Thoracic aorta (tissue), 2 donors: Measurements from ENCODE around the gene CLEC2D. TPM values are rescaled to one million over a fixed set of nuclear protein-coding genes. Genes with fewer than 3 reads are reported as not detected.
A peak's percentile ranks its signal among the peaks of the same experiment; 100 is the strongest.

Experiments used
- ATAC-seq: fragments of 150-250 bp; one replicate; pipeline ENCODE4 v1.8.0; 2017; ENCODE audit warnings: low read depth; ENCODE audit not compliant: insufficient number of reproducible peaks, low FRiP score
- DNase-seq: peaks from one replicate; pipeline ENCODE4 v3.0.0-alpha.2; 2020; ENCODE audit warnings: low spot score
- H3K27ac ChIP-seq, 2 donors: fragments of 200-600 bp; sonication (generic); 1 replicate in 1 of 2; 2 replicates in 1 of 2; pipeline ENCODE4 v1.5.1; 2016; ENCODE audit warnings: mild to moderate bottlenecking in 2 of 2, moderate library complexity in 2 of 2
- H3K27me3 ChIP-seq: fragments of 200-600 bp; sonication (generic); replicated peaks from 2 replicates; pipeline ENCODE4 v1.6.0; 2016; ENCODE audit warnings: mild to moderate bottlenecking; ENCODE audit not compliant: insufficient read depth
- H3K36me3 ChIP-seq: fragments of 200-600 bp; sonication (generic); one replicate; pipeline ENCODE4 v1.5.1; 2016
- H3K4me1 ChIP-seq, 2 donors: fragments of 200-600 bp; sonication (generic); 1 replicate in 1 of 2; 2 replicates in 1 of 2; pipeline versions ENCODE4 v1.5.1 to v1.6.0; 2016; ENCODE audit warnings: low read depth in 2 of 2, mild to moderate bottlenecking in 1 of 2; ENCODE audit not compliant: control insufficient read depth in 1 of 2
- H3K4me3 ChIP-seq: fragments of 200-600 bp; sonication (generic); 2 replicates; pipeline ENCODE4 v1.5.1; 2016; ENCODE audit warnings: mild to moderate bottlenecking
- H3K9me3 ChIP-seq: fragments of 200-600 bp; sonication (generic); 2 replicates; pipeline ENCODE4 v1.5.1; 2016
- total RNA-seq, 2 donors: library from RNA; depleted of rRNA; stranded (reverse); fragments of >200 nt; gene quantifications; one replicate each; pipeline versions ENCODE4 v1.1.0 to v1.2.3, GENCODE V29; 2016
- TF ChIP-seq, protein P1 (sequence below): fragments of 200-600 bp; sonication (generic); IDR thresholded peaks from one replicate; pipeline ENCODE4 v1.5.1; 2019; ENCODE audit warnings: antibody characterized with exemption

CLEC2D gene
- total RNA-seq, 2 donors from 2014 or later: 19.2 to 30.8 TPM

GRCh38 chr12:9706086-9706685 is 36.7 kb downstream of the CLEC2D start:
- DNase-seq (no peak), ATAC-seq (no peak)
- H3K9me3 ChIP-seq: no peaks in the 10 kb centered on the region
- no peaks in the 10 kb centered on the region for H3K27me3 ChIP-seq
- no peak overlapping the region for H3K27ac ChIP-seq
- TF ChIP-seq, protein P1, sequence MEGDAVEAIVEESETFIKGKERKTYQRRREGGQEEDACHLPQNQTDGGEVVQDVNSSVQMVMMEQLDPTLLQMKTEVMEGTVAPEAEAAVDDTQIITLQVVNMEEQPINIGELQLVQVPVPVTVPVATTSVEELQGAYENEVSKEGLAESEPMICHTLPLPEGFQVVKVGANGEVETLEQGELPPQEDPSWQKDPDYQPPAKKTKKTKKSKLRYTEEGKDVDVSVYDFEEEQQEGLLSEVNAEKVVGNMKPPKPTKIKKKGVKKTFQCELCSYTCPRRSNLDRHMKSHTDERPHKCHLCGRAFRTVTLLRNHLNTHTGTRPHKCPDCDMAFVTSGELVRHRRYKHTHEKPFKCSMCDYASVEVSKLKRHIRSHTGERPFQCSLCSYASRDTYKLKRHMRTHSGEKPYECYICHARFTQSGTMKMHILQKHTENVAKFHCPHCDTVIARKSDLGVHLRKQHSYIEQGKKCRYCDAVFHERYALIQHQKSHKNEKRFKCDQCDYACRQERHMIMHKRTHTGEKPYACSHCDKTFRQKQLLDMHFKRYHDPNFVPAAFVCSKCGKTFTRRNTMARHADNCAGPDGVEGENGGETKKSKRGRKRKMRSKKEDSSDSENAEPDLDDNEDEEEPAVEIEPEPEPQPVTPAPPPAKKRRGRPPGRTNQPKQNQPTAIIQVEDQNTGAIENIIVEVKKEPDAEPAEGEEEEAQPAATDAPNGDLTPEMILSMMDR: no peak
- H3K4me3 ChIP-seq: no peak overlapping the region
- H3K36me3 ChIP-seq: no peaks in the 10 kb centered on the region
- no peaks in the 10 kb centered on the region for H3K4me1 ChIP-seq

- Histone ChIP-seq H3K27me3 (no peaks in the 10 kb centered on the region), H3K36me3 (no peaks in the 10 kb centered on the region), H3K4me3 (no peak overlapping the region), H3K9me3 (no peaks in the 10 kb centered on the region), H3K4me1 (no peaks in the 10 kb centered on the region), H3K27ac (no peak overlapping the region)
- no peak for DNase-seq
- ATAC-seq: no peak
- TF ChIP-seq, protein P1: no peak
These were observed 37.8 kb downstream of the CLEC2D start for GRCh38 chr12:9707356-9707755.

- Histone ChIP-seq H3K27ac (no peak overlapping the region), H3K27me3 (no peaks in the 10 kb centered on the region), H3K4me3 (no peak overlapping the region), H3K9me3 (no peaks in the 10 kb centered on the region), H3K36me3 (no peaks in the 10 kb centered on the region), H3K4me1 (no peaks in the 10 kb centered on the region)
- ATAC-seq (no peak), DNase-seq (no peak)
- TF ChIP-seq, protein P1: peak; percentile 70
These were observed 38.6 kb downstream of the CLEC2D start for GRCh38 chr12:9707864-9708808.

- no peaks in the 10 kb centered on the region for H3K4me1 ChIP-seq
- TF ChIP-seq, protein P1: no peak
- H3K9me3 ChIP-seq: no peaks in the 10 kb centered on the region
- H3K27ac ChIP-seq: no peak overlapping the region
- no peaks in the 10 kb centered on the region for H3K36me3 ChIP-seq
- H3K4me3 ChIP-seq: no peak overlapping the region
- DNase-seq: no peak
- no peaks in the 10 kb centered on the region for H3K27me3 ChIP-seq
- ATAC-seq: no peak
These were observed 39.3 kb downstream of the CLEC2D start for GRCh38 chr12:9708853-9709252.

DNA sequence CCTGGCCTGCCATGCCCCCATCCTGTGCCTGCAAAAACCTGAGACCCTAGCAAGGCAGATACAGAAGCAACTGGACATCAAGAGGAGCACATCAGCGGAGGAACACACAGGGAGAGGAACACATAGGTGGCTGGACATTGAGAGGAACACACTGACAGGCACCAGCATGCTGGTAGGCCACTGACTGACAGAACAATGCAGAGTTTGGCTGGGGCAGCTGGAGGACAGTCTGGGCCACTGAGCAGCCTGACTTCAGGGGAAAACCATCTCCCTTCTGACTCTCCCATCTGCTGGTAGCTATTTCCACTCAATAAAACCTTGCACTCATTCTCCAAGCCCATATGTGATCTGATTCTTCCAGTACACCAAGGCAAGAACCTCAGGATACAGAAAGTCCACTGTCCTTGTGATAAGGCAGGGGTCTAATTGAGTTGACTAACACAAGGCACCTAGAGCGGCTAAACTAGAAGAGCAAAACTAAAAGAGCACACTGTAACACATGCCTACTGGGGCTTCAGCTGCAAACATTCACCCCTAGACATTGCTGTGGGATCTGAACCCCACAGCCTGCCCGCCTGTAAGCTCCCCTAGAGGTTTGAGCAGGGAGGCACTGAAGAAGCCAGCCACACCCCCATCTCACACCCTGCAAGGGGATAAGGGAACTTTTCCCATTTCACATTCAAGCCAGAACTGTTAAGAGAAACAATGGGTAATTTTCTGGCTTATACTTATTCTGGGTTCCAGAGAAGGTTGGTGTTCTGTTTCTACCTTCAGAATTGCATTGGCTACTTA is 41.3 kb downstream of the CLEC2D start:
- Histone ChIP-seq H3K36me3 (no peaks in the 10 kb centered on the region), H3K27ac (no peak overlapping the region), H3K4me1 (no peaks in the 10 kb centered on the region), H3K9me3 (no peaks in the 10 kb centered on the region), H3K27me3 (no peaks in the 10 kb centered on the region), H3K4me3 (no peak overlapping the region)
- ATAC-seq: no peak
- DNase-seq: no peak
- TF ChIP-seq, protein P1: no peak
